GM19467 (cell line): ENCODE measurements around the gene RNF212B.
"Not testable (repeated sequence)": the region's sequence is repeated elsewhere in the genome, so short reads cannot be mapped to it uniquely, and the experiment has no call there.

Experiments
- ATAC-seq: cut with Tn5 transposase; IDR thresholded peaks from one replicate; pipeline ENCODE4 v1.9.1; 2021; ENCODE audit warnings: mild to moderate bottlenecking, moderate library complexity; ENCODE audit not compliant: unreplicated experiment

RNF212B gene

GRCh38 chr14:23237772-23238594, at the start of gene RNF212B:
Gene RNF212B, plus strand, starts transcription at chr14:23237936. Its CDS starts 2,410 bp downstream, at chr14:23240346.
- ATAC-seq, result peak; percentile 74

GRCh38 chr14:23193432-23193831, 44.3 kb upstream of the RNF212B start:
- ATAC-seq, result no peak

- no peak for ATAC-seq
Observed at GRCh38 chr14:23195552-23196101, 42.1 kb upstream of the RNF212B start.

- not testable (repeated sequence) for ATAC-seq
Observed at GRCh38 chr14:23196487-23196886, 41.2 kb upstream of the RNF212B start.

GRCh38 chr14:23199141-23199540, 38.6 kb upstream of the RNF212B start:
- ATAC-seq, result not testable (repeated sequence)

- ATAC-seq, result no peak
Observed at GRCh38 chr14:23202001-23202400, 35.7 kb upstream of the RNF212B start.

- no peak for ATAC-seq
Observed at GRCh38 chr14:23206422-23207145, 31.2 kb upstream of the RNF212B start.

GRCh38 chr14:23207146-23207540, 30.6 kb upstream of the RNF212B start:
- ATAC-seq, result no peak

- no peak for ATAC-seq
Observed at GRCh38 chr14:23208324-23208723, 29.4 kb upstream of the RNF212B start.

- no peak for ATAC-seq
Observed at GRCh38 chr14:23209651-23210423, 27.9 kb upstream of the RNF212B start.

- no peak for ATAC-seq
Observed at GRCh38 chr14:23215421-23215820, 22.3 kb upstream of the RNF212B start.

GRCh38 chr14:23217032-23218020, 20.4 kb upstream of the RNF212B start:
- ATAC-seq, result no peak

GRCh38 chr14:23219075-23219474, 18.7 kb upstream of the RNF212B start:
- ATAC-seq, result no peak

- ATAC-seq, result not testable (repeated sequence)
Observed at GRCh38 chr14:23224958-23225357, 12.8 kb upstream of the RNF212B start.

- no peak for ATAC-seq
Observed at GRCh38 chr14:23227566-23227965, 10.2 kb upstream of the RNF212B start.

- ATAC-seq, result no peak
Observed at GRCh38 chr14:23228812-23229211, 8.9 kb upstream of the RNF212B start.

- ATAC-seq, result not testable (repeated sequence)
Observed at GRCh38 chr14:23232241-23232808, 5.4 kb upstream of the RNF212B start.

- ATAC-seq, result no peak
Observed at GRCh38 chr14:23240661-23241060, 2.9 kb downstream of the RNF212B start.

GRCh38 chr14:23241061-23241715, 3.5 kb downstream of the RNF212B start:
- not testable (repeated sequence) for ATAC-seq
